Measurements from ENCODE around the gene ACSS2.

ACSS2 gene

DNA sequence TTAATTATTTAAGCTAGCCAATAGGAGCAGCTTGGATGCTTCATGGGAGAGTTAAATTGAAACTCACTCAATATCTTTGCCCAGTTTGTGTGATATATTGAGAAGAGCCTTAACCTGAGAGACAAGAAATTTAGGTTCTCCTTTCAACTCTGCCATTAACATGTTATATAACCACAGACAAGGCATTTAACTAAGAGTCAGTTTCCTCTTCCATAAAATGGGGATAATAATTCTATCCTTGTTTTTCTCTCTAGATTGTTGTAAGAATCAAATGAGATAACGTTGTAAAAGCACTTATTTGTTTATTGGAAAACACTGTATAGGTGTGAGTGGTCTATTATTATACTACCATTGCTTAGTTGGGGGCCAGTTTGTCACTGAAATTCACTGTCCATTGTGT is 7.8 kb downstream of the ACSS2 start:
- ChIA-PET CTCF (no interaction called here), POLR2A (interaction anchor here (0.6 kb wide), 1 partner anchor 1364 kb away, joined by 3 read pairs; no protein-coding TSS in a partner anchor)
- TF ChIP-seq ELF4 (IDR thresholded peaks at IDR 0.05) (no peak), L3MBTL2 (conservative IDR thresholded peaks at IDR 0.05) (no peak), HDGF (IDR thresholded peaks at IDR 0.05; ENCODE audit: borderline replicate concordance) (no peak), FOXA1 (IDR thresholded peaks at IDR 0.05) (no peak), TARDBP (IDR thresholded peaks at IDR 0.05) (no peak), NFRKB (IDR thresholded peaks at IDR 0.05) (no peak), BHLHE40 (IDR thresholded peaks at IDR 0.05; ENCODE audit: borderline replicate concordance) (no peak), ARNT (IDR thresholded peaks at IDR 0.05) (no peak), FOXM1 (IDR thresholded peaks at IDR 0.05; ENCODE audit: borderline replicate concordance) (no peak), SP1 (IDR thresholded peaks at IDR 0.05) (no peak), ZNF384 (IDR thresholded peaks at IDR 0.05) (no peak), FOXK2 (IDR thresholded peaks at IDR 0.05) (no peak)
- TF ChIP-seq, protein P1, sequence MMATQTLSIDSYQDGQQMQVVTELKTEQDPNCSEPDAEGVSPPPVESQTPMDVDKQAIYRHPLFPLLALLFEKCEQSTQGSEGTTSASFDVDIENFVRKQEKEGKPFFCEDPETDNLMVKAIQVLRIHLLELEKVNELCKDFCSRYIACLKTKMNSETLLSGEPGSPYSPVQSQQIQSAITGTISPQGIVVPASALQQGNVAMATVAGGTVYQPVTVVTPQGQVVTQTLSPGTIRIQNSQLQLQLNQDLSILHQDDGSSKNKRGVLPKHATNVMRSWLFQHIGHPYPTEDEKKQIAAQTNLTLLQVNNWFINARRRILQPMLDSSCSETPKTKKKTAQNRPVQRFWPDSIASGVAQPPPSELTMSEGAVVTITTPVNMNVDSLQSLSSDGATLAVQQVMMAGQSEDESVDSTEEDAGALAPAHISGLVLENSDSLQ (IDR thresholded peaks at IDR 0.05), result no peak

DNA sequence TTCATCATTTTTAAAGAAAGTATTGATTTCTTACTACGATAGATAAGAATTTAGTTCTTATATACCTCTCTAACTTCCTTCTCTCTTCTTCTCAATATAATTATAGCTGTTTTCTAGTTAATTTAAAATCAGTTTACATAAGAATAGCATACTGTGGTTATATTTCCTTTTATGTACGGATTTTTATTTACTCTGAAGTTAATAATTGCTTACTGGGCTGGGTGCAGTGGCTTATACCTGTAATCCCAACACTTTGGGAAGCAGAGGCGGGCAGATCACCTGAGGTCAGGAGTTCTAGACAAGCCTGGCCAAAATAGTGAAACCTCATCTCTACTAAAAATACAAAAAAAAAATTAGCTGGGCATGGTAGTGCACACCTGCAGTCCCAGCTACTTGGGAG is 9.7 kb downstream of the ACSS2 start:
- no peak for DNase-seq (ENCODE audit: extremely low spot score)
- CTCF ChIA-PET, result no interaction called here
- TF ChIP-seq TARDBP (IDR thresholded peaks at IDR 0.05) (no peak), ARNT (IDR thresholded peaks at IDR 0.05) (no peak), BHLHE40 (IDR thresholded peaks at IDR 0.05; ENCODE audit: borderline replicate concordance) (no peak)
- POLR2A ChIA-PET, result no interaction called here

More for the DNA sequence above, 7.8 kb downstream of the ACSS2 start:
- DNase-seq (ENCODE audit: extremely low spot score), result no peak

DNA sequence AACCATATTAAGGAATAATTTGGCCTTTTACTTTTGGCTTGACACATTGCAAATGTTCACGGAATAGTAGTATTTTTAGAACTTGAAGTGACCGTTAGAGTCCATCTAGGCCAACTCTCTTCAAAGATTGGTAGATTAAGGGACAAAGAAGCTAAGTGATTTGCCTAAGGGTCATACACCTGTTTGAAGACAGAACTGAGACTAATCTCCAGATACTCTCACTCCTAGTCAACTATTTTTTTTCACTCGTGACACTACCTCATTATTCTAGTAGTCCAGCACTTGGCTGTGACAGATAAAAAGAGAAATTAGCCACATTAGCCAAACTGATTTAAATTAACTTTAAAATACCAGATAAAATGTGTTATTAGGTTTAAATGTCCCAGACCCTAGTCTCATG is 10.6 kb downstream of the ACSS2 start:
- DNase-seq (ENCODE audit: extremely low spot score), result no peak
- ChIA-PET CTCF (no interaction called here), POLR2A (no interaction called here)
- TF ChIP-seq L3MBTL2 (conservative IDR thresholded peaks at IDR 0.05) (no peak), FOXA1 (IDR thresholded peaks at IDR 0.05) (no peak), SP1 (IDR thresholded peaks at IDR 0.05) (no peak), ARNT (IDR thresholded peaks at IDR 0.05) (no peak), ZNF384 (IDR thresholded peaks at IDR 0.05) (no peak), LEF1 (IDR thresholded peaks at IDR 0.05; ENCODE audit: borderline replicate concordance) (no peak), BHLHE40 (IDR thresholded peaks at IDR 0.05; ENCODE audit: borderline replicate concordance) (no peak), FOXM1 (IDR thresholded peaks at IDR 0.05; ENCODE audit: borderline replicate concordance) (no peak), TARDBP (IDR thresholded peaks at IDR 0.05) (no peak), FOXK2 (IDR thresholded peaks at IDR 0.05) (no peak)

DNA sequence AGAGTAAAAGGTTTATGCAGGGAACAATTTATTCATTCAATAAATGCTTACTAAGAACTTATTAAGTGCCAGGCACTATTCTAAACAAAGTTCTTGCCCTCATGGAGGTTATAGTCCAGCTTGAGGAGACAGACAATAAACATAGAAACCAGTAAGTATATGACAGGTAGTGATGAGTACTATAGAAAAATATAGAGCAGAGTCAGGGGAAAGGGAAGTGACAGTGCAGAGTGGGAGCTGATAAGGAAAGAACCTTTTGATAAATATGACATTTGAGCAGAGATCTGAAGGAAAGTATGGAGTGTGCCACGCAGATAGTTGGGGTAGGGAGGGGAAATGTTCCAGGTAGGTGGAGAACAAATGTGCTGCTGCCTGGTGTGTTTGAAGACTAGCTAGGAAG is 12.1 kb downstream of the ACSS2 start:
- no peak for TF ChIP-seq ELF4 (IDR thresholded peaks at IDR 0.05)
- no peak for TF ChIP-seq HDGF (IDR thresholded peaks at IDR 0.05; ENCODE audit: borderline replicate concordance)
- no peak for TF ChIP-seq SUZ12 (IDR thresholded peaks at IDR 0.05)
- TF ChIP-seq FOXM1 (IDR thresholded peaks at IDR 0.05; ENCODE audit: borderline replicate concordance), result no peak
- no peak for TF ChIP-seq FOXK2 (IDR thresholded peaks at IDR 0.05)
- TF ChIP-seq LEF1 (IDR thresholded peaks at IDR 0.05; ENCODE audit: borderline replicate concordance), result no peak
- no peak for TF ChIP-seq TARDBP (IDR thresholded peaks at IDR 0.05)
- no peak for TF ChIP-seq BHLHE40 (IDR thresholded peaks at IDR 0.05; ENCODE audit: borderline replicate concordance)
- TF ChIP-seq ARNT (IDR thresholded peaks at IDR 0.05), result no peak
- no peak for TF ChIP-seq ZNF384 (IDR thresholded peaks at IDR 0.05)
- no peak for TF ChIP-seq FOXA1 (IDR thresholded peaks at IDR 0.05)
- CTCF ChIA-PET, result no interaction called here
- POLR2A ChIA-PET, result no interaction called here
- DNase-seq (ENCODE audit: extremely low spot score), result no peak

DNA sequence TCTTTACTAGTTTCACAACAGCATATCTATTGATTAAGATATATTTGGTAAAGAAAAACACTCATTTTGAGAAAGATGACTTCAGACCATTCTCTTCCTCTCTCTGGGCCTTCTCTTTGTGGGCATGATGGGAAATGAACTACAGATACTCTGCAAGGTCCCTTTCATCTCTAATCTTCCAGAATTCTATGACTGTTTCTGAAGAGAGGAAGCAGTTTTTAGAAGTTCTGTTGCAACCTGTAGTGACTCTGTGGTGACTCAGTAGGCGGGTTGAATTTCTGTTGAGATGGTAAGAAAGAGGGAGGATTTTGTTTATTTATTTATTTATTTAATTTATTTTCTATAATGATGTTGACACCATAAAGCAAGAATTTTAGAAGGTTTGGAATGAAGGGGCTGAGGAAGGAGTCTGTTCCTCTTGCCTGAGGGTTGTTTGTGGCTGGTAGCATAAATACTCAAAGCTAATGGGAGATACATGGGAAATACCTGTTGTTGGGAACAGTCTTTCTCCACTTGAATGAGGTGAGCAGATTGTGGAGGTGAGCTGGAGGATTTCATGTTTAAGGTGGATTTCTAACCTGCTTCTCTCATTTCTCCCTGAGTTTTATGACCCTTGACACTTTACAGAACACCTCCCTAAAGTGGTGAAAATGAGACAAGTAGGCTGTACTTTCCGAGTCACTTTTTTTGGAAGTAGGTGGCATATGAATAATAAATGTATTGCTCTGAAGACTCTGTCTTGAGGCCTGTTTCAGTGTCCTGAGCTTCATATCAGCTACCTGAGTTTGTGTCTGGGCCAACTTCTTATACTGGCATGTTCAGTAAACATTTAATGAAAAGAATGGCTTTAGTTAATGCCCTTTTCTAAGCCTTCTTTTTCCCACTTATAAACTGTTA is 15.0 kb downstream of the ACSS2 start:
- CTCF ChIA-PET, result no interaction called here
- DNase-seq (ENCODE audit: extremely low spot score), result no peak
- TF ChIP-seq SP1 (IDR thresholded peaks at IDR 0.05) (no peak), BHLHE40 (IDR thresholded peaks at IDR 0.05; ENCODE audit: borderline replicate concordance) (no peak), FOXA1 (IDR thresholded peaks at IDR 0.05) (no peak), SUZ12 (IDR thresholded peaks at IDR 0.05) (no peak), TARDBP (IDR thresholded peaks at IDR 0.05) (no peak), ELF4 (IDR thresholded peaks at IDR 0.05) (no peak), CTBP1 (IDR thresholded peaks at IDR 0.05; ENCODE audit: borderline replicate concordance) (no peak), NFRKB (IDR thresholded peaks at IDR 0.05) (no peak), ARNT (IDR thresholded peaks at IDR 0.05) (no peak), L3MBTL2 (conservative IDR thresholded peaks at IDR 0.05) (no peak), HDGF (IDR thresholded peaks at IDR 0.05; ENCODE audit: borderline replicate concordance) (no peak), FOXK2 (IDR thresholded peaks at IDR 0.05) (no peak), LEF1 (IDR thresholded peaks at IDR 0.05; ENCODE audit: borderline replicate concordance) (no peak), FOXM1 (IDR thresholded peaks at IDR 0.05; ENCODE audit: borderline replicate concordance) (no peak)
- TF ChIP-seq, protein P1 (IDR thresholded peaks at IDR 0.05), result no peak
- POLR2A ChIA-PET, result no interaction called here

DNA sequence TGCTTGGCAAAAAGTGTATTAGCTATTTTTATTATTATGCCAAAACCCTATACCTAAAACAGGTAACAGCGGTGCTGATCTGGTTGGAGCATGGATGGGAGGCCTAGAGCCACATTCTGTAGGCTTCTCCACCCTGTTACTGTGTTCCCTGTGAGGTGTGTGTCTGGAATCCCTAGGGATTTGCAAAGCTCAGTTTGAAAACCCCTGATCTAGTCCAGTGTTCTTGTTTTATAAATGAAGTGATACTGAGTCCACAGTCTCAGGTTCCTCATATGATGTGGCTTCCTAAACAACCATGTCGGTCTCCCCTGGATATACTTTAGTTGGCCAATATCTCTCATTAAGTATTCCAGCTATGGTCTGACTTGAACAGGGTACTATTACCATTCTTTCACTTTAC is 16.3 kb downstream of the ACSS2 start:
- ChIA-PET POLR2A (no interaction called here), CTCF (no interaction called here)
- DNase-seq (ENCODE audit: extremely low spot score), result no peak
- TF ChIP-seq L3MBTL2 (conservative IDR thresholded peaks at IDR 0.05) (no peak), NFRKB (IDR thresholded peaks at IDR 0.05) (no peak), ARNT (IDR thresholded peaks at IDR 0.05) (no peak), SUZ12 (IDR thresholded peaks at IDR 0.05) (no peak), HDGF (IDR thresholded peaks at IDR 0.05; ENCODE audit: borderline replicate concordance) (no peak), LEF1 (IDR thresholded peaks at IDR 0.05; ENCODE audit: borderline replicate concordance) (no peak), ZNF384 (IDR thresholded peaks at IDR 0.05) (no peak)
- TF ChIP-seq, protein P1 (IDR thresholded peaks at IDR 0.05), result no peak

All from HEK293T (cell line).